ENCODE results near the gene KCNQ5.

DNA sequence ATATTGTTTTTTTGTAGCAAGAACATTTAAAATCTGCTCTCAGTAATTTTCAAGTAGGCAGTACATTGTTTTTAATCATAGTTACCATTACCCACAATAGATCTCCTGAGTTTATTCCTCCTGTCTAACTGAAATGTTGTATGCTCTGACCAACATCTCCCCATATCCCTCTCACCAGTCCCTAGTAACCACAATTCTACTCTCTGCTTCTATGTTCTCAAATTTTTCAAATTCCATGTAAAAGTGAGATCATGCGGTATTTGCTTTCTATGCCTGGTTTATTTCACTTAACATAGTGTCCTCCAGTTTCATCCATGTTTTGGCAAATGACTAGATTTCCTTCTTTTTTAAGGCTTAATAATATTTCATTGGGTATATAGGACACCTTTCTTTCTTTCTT lies 300.5 kb downstream of the KCNQ5 start:
- TF ChIP-seq, protein P1, sequence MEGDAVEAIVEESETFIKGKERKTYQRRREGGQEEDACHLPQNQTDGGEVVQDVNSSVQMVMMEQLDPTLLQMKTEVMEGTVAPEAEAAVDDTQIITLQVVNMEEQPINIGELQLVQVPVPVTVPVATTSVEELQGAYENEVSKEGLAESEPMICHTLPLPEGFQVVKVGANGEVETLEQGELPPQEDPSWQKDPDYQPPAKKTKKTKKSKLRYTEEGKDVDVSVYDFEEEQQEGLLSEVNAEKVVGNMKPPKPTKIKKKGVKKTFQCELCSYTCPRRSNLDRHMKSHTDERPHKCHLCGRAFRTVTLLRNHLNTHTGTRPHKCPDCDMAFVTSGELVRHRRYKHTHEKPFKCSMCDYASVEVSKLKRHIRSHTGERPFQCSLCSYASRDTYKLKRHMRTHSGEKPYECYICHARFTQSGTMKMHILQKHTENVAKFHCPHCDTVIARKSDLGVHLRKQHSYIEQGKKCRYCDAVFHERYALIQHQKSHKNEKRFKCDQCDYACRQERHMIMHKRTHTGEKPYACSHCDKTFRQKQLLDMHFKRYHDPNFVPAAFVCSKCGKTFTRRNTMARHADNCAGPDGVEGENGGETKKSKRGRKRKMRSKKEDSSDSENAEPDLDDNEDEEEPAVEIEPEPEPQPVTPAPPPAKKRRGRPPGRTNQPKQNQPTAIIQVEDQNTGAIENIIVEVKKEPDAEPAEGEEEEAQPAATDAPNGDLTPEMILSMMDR (IDR thresholded peaks at IDR 0.05): no peak
- TF ChIP-seq POLR2AphosphoS5 (IDR thresholded peaks at IDR 0.05; ENCODE audit: low read depth, low read length): no peak
- TF ChIP-seq TCF7L2 (IDR thresholded peaks at IDR 0.05; ENCODE audit: low read depth, low read length): no peak
- TF ChIP-seq SIN3A (IDR thresholded peaks at IDR 0.05; ENCODE audit: borderline replicate concordance, insufficient read depth, low read depth, low read length): no peak

All from Panc1 (cell line).